GM06990 (cell line): Measurements from ENCODE around the gene NTRK2.

Source experiments
- DNase-seq: peaks from one replicate; pipeline ENCODE4 v3.0.0-alpha.2; 2011; ENCODE audit not compliant: insufficient read length; ENCODE audit errors: extremely low read depth
- H3K27me3 ChIP-seq: replicated peaks from 2 replicates; pipeline ENCODE4 v1.6.0; 2011; ENCODE audit warnings: low read length; ENCODE audit not compliant: control insufficient read depth, insufficient read depth
- H3K36me3 ChIP-seq: 2 replicates; pipeline ENCODE4 v1.5.1; 2011; ENCODE audit warnings: low read length; ENCODE audit not compliant: control insufficient read depth, insufficient read depth
- H3K4me3 ChIP-seq: replicated peaks from 2 replicates; pipeline ENCODE4 v1.5.1; 2011; ENCODE audit warnings: low read depth, mild to moderate bottlenecking, control low read depth, low read length
- TF ChIP-seq, protein P1 (sequence below): IDR thresholded peaks from 2 replicates; pipeline ENCODE4 v1.5.1; 2011; ENCODE audit warnings: low read length, control low read depth, mild to moderate bottlenecking, inconsistent platforms; ENCODE audit not compliant: insufficient read depth, poor library complexity, severe bottlenecking

Gene NTRK2

GRCh38 chr9:84754461-84754860, 84.9 kb downstream of the NTRK2 start:
- Histone ChIP-seq H3K36me3 (no peaks in the 10 kb centered on the region), H3K27me3 (no peaks in the 10 kb centered on the region), H3K4me3 (no peak overlapping the region)
- TF ChIP-seq, protein P1, sequence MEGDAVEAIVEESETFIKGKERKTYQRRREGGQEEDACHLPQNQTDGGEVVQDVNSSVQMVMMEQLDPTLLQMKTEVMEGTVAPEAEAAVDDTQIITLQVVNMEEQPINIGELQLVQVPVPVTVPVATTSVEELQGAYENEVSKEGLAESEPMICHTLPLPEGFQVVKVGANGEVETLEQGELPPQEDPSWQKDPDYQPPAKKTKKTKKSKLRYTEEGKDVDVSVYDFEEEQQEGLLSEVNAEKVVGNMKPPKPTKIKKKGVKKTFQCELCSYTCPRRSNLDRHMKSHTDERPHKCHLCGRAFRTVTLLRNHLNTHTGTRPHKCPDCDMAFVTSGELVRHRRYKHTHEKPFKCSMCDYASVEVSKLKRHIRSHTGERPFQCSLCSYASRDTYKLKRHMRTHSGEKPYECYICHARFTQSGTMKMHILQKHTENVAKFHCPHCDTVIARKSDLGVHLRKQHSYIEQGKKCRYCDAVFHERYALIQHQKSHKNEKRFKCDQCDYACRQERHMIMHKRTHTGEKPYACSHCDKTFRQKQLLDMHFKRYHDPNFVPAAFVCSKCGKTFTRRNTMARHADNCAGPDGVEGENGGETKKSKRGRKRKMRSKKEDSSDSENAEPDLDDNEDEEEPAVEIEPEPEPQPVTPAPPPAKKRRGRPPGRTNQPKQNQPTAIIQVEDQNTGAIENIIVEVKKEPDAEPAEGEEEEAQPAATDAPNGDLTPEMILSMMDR: no peak
- no peak for DNase-seq

GRCh38 chr9:84754881-84755280, 85.4 kb downstream of the NTRK2 start:
- no peak for DNase-seq
- TF ChIP-seq, protein P1: no peak
- no peaks in the 10 kb centered on the region for H3K36me3 ChIP-seq

GRCh38 chr9:84755380-84755779, 85.9 kb downstream of the NTRK2 start:
- no peak for DNase-seq
- Histone ChIP-seq H3K4me3 (no peak overlapping the region), H3K36me3 (no peaks in the 10 kb centered on the region), H3K27me3 (no peaks in the 10 kb centered on the region)
- TF ChIP-seq, protein P1: no peak

More at GRCh38 chr9:84754881-84755280, 85.4 kb downstream of the NTRK2 start:
- Histone ChIP-seq H3K27me3 (no peaks in the 10 kb centered on the region), H3K4me3 (no peak overlapping the region)

GRCh38 chr9:84756171-84756570, 86.6 kb downstream of the NTRK2 start:
- H3K27me3 ChIP-seq: no peaks in the 10 kb centered on the region
- TF ChIP-seq, protein P1: no peak
- no peak overlapping the region for H3K4me3 ChIP-seq
- no peak for DNase-seq
- no peaks in the 10 kb centered on the region for H3K36me3 ChIP-seq

GRCh38 chr9:84756731-84757130, 87.2 kb downstream of the NTRK2 start:
- Histone ChIP-seq H3K4me3 (no peak overlapping the region), H3K27me3 (no peaks in the 10 kb centered on the region), H3K36me3 (no peaks in the 10 kb centered on the region)
- TF ChIP-seq, protein P1: no peak
- DNase-seq: no peak

- Histone ChIP-seq H3K4me3 (0 out of 2 replicates have a peak overlapping the region, but pooled peaks have one; percentile 10), H3K36me3 (no peaks in the 10 kb centered on the region), H3K27me3 (no peaks in the 10 kb centered on the region)
- TF ChIP-seq, protein P1: no peak
- no peak for DNase-seq
Observed at GRCh38 chr9:84758817-84759216, 89.3 kb downstream of the NTRK2 start.
